ENCODE results near the gene SMARCA5.

- TF ChIP-seq YY1 (IDR thresholded peaks at IDR 0.05; ENCODE audit: insufficient read depth, insufficient read length) (no peak), SUZ12 (IDR thresholded peaks at IDR 0.05; ENCODE audit: extremely low read depth, insufficient read depth, insufficient read length) (no peak)
Observed at GRCh38 chr4:143488687-143489086, 24.8 kb upstream of the SMARCA5 start.

Data from NT2/D1 (cell line).